ENCODE data around the gene DOK3. TPM values are rescaled to one million over a fixed set of nuclear protein-coding genes. Genes with fewer than 3 reads are reported as not detected.

DOK3 gene
- total RNA-seq, 6 experiments from 2014 or later, result 1.1 to 2.6 (median 1.3) TPM

- TF ChIP-seq CTCF (IDR thresholded peaks at IDR 0.05), result no peak
- Mint-ChIP-seq H3K27ac (peak overlapping the region; percentile 86), H3K27me3 (ENCODE audit: insufficient read depth) (peaks cover 5% of the 10 kb centered on the region), H3K4me3 (peak overlapping the region; percentile 94), H3K9me3 (no peaks in the 10 kb centered on the region), H3K4me1 (ENCODE audit: low read depth) (peaks cover 51% of the 10 kb centered on the region), H3K36me3 (ENCODE audit: low read depth) (peaks cover 21% of the 10 kb centered on the region)
- no peak for DNase-seq
Measured at GRCh38 chr5:177493795-177494345, 15.8 kb downstream of the DOK3 start.

GRCh38 chr5:177492841-177493240, 16.8 kb downstream of the DOK3 start:
- peak overlapping the region; percentile 86 for H3K27ac Mint-ChIP-seq
- no peaks in the 10 kb centered on the region for H3K9me3 Mint-ChIP-seq
- H3K27me3 Mint-ChIP-seq (ENCODE audit: insufficient read depth), result peaks cover 5% of the 10 kb centered on the region
- no peak for DNase-seq
- peak overlapping the region; percentile 66 for H3K4me3 Mint-ChIP-seq
- H3K36me3 Mint-ChIP-seq (ENCODE audit: low read depth), result peaks cover 24% of the 10 kb centered on the region
- H3K4me1 Mint-ChIP-seq (ENCODE audit: low read depth), result peaks cover 41% of the 10 kb centered on the region
- no peak for TF ChIP-seq CTCF (IDR thresholded peaks at IDR 0.05)

DNA sequence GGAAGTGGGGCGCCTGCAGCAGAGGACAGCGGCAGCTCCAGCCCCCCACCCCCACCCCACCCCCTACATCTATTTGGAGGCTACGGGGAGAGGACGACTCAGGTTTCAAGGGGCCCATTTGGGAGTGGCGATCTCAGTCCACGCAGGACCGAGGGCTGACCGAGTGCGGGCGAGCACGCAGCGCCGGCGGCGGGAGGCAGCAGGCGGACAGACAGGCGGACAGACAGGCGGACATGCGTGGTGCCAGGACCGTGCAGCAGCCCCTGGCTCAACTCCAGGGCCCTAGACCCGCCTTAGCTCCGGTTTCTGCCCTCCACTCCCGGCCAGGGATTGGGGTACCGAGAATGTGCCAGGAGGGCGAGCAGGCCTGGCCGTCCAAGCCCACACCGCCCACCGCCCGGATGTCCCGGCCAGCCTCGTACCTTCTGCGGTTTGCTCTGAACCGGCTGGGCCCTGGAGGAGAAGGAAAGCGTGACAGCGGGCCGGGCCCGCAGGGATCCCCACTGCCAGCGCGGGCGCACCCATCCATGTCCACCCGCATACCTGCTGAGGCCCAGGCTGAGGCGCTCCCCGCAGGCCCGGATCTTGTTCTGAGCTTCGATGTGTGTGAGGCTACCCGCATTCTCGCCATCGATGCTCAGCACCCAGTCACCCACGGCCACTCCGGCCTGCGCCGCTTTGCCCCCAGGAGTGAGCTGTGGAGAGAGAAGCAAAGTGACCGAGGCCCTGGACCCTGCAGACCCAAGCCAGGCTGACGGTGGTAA, 17.5 kb downstream of the DOK3 start:
- Mint-ChIP-seq H3K4me3 (peak overlapping the region; percentile 66), H3K27me3 (ENCODE audit: insufficient read depth) (peaks cover 3% of the 10 kb centered on the region), H3K27ac (peak overlapping the region; percentile 86)

GRCh38 chr5:177491429-177491945, 18.1 kb downstream of the DOK3 start:
- Mint-ChIP-seq H3K36me3 (ENCODE audit: low read depth) (peaks cover 31% of the 10 kb centered on the region), H3K4me3 (no peak overlapping the region), H3K4me1 (ENCODE audit: low read depth) (peaks cover 44% of the 10 kb centered on the region), H3K27ac (peak overlapping the region; percentile 68), H3K9me3 (no peaks in the 10 kb centered on the region), H3K27me3 (ENCODE audit: insufficient read depth) (peaks cover 3% of the 10 kb centered on the region)
- peak; percentile 36 for DNase-seq
- peak; percentile 100 for TF ChIP-seq CTCF (IDR thresholded peaks at IDR 0.05)

More for the DNA sequence above, 17.5 kb downstream of the DOK3 start:
- no peak for TF ChIP-seq CTCF (IDR thresholded peaks at IDR 0.05)
- no peaks in the 10 kb centered on the region for H3K9me3 Mint-ChIP-seq
- peaks cover 28% of the 10 kb centered on the region for H3K36me3 Mint-ChIP-seq (ENCODE audit: low read depth)
- H3K4me1 Mint-ChIP-seq (ENCODE audit: low read depth), result peaks cover 41% of the 10 kb centered on the region
- no peak for DNase-seq

- no peak for TF ChIP-seq CTCF (IDR thresholded peaks at IDR 0.05)
- Mint-ChIP-seq H3K4me1 (ENCODE audit: low read depth) (peaks cover 40% of the 10 kb centered on the region), H3K4me3 (no peak overlapping the region), H3K36me3 (ENCODE audit: low read depth) (peaks cover 27% of the 10 kb centered on the region), H3K27me3 (ENCODE audit: insufficient read depth) (peaks cover 3% of the 10 kb centered on the region), H3K27ac (peak overlapping the region; percentile 68), H3K9me3 (no peaks in the 10 kb centered on the region)
- DNase-seq, result no peak
Measured at GRCh38 chr5:177490992-177491391, 18.6 kb downstream of the DOK3 start.

All from HFFc6 (cell line).